ENCODE results near the gene USP6NL.

The USP6NL gene

GRCh38 chr10:11488126-11488525, 123.3 kb downstream of the USP6NL start:
- FAIRE-seq (no peak), DNase-seq (ENCODE audit: insufficient read length) (no peak)
- no peak for TF ChIP-seq TAF1 (IDR thresholded peaks at IDR 0.05; ENCODE audit: borderline replicate concordance, low read depth, low read length)
- no peak for TF ChIP-seq POLR2AphosphoS5 (IDR thresholded peaks at IDR 0.05; ENCODE audit: low read depth, low read length)
- no peak for TF ChIP-seq POLR2A (IDR thresholded peaks at IDR 0.05; ENCODE audit: low read depth, low read length)

DNA sequence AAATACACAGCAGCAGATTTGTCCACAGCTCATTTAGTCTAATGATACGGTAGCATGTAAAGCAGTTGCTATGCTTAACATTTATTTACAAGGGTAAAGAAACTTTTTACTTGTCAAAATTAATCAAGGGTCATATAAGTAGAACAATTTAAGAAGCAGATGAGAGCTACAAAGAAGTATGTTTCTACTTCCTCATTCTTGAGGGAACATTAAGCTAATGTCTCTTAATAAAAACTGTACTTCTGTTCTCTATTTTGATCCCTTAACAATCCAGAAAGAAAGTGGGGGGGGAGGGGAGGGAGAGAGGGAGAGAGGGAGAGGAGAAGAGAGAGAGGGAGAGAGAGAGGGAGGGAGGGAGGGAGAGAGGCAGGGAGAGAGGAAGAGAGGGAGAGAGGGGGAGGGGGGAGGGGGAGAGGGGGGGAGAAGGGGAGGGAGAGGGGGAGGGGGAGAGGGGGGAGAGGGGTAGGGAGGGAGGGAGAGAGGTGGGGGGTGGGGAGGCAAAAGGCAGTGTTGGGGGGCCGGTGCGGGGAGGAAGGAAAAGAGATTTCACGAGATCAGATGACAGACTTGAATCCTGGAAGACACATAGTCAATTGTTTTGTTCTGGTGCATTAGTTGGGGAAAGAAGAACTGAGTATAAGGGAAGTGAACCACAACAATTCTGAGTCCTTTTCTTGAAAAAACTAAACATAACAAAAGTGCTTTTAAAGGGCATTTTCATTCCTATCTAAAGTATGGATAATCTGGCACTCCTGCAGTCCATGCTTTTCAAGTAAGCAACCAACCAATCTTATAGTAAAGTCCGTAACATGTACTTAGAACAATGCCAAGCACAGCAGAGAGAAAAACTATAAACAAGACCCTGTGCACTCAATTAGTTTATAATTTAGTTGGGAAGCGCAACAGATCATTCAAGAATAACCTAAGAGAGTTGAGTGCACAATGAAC, 128.0 kb downstream of the USP6NL start:
- no peak for TF ChIP-seq POLR2AphosphoS5 (IDR thresholded peaks at IDR 0.05; ENCODE audit: low read depth, low read length)
- TF ChIP-seq TAF1 (IDR thresholded peaks at IDR 0.05; ENCODE audit: borderline replicate concordance, low read depth, low read length), result no peak
- TF ChIP-seq POLR2A (IDR thresholded peaks at IDR 0.05; ENCODE audit: low read depth, low read length), result no peak
- FAIRE-seq (peak; percentile 17), DNase-seq (ENCODE audit: insufficient read length) (no peak)

GRCh38 chr10:11482306-11482705, 129.1 kb downstream of the USP6NL start:
- FAIRE-seq, result no peak
- TF ChIP-seq TAF1 (IDR thresholded peaks at IDR 0.05; ENCODE audit: borderline replicate concordance, low read depth, low read length) (no peak), POLR2A (IDR thresholded peaks at IDR 0.05; ENCODE audit: low read depth, low read length) (no peak), POLR2AphosphoS5 (IDR thresholded peaks at IDR 0.05; ENCODE audit: low read depth, low read length) (no peak)
- no peak for DNase-seq (ENCODE audit: insufficient read length)

DNA sequence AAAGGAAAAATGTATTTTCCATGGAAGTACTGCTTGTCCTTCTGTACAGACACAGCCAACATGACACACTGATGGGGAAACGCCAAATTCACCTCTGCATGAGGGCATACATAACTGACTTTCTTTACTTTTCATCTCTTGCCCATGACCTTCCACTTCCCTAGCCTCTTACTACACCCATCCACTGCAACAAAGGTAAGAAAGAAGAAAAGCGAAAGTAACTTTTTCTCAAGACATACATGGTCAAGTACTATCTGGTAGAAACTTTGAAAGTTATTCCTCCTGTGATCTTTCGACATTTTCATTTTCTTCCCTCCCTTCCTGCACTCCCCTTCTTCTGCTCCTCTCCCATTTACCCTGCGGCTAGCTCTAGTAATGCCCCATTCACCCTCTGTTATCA, 130.8 kb downstream of the USP6NL start:
- TF ChIP-seq TAF1 (IDR thresholded peaks at IDR 0.05; ENCODE audit: borderline replicate concordance, low read depth, low read length) (no peak), POLR2AphosphoS5 (IDR thresholded peaks at IDR 0.05; ENCODE audit: low read depth, low read length) (no peak), POLR2A (IDR thresholded peaks at IDR 0.05; ENCODE audit: low read depth, low read length) (no peak)
- FAIRE-seq (peak; percentile 74), DNase-seq (ENCODE audit: insufficient read length) (no peak)

- DNase-seq (ENCODE audit: insufficient read length) (no peak), FAIRE-seq (no peak)
- TF ChIP-seq TAF1 (IDR thresholded peaks at IDR 0.05; ENCODE audit: borderline replicate concordance, low read depth, low read length) (no peak), POLR2AphosphoS5 (IDR thresholded peaks at IDR 0.05; ENCODE audit: low read depth, low read length) (no peak), POLR2A (IDR thresholded peaks at IDR 0.05; ENCODE audit: low read depth, low read length) (no peak)
These were observed 132.2 kb downstream of the USP6NL start for GRCh38 chr10:11479300-11479699.

DNA sequence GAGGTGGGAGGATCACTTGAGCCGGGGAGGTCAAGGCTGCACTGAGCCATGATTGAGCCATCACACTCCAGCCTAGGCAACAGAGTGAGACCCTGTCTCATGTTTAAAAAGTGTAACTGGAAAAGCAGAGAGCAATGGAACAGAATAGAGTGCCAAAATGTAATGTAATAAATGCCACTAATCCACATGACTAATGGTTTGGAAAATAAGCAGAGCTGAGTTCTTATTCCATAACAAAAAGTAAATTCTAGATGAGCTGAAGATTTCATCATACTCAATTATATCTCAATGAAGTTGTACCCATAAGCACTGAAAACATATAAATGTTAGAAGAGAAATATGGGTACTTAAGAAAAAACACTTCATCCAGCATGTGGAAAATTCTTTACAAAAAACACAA, 132.6 kb downstream of the USP6NL start:
- TF ChIP-seq POLR2AphosphoS5 (IDR thresholded peaks at IDR 0.05; ENCODE audit: low read depth, low read length) (no peak), TAF1 (IDR thresholded peaks at IDR 0.05; ENCODE audit: borderline replicate concordance, low read depth, low read length) (no peak), POLR2A (IDR thresholded peaks at IDR 0.05; ENCODE audit: low read depth, low read length) (no peak)
- DNase-seq (ENCODE audit: insufficient read length), result no peak
- no peak for FAIRE-seq

DNA sequence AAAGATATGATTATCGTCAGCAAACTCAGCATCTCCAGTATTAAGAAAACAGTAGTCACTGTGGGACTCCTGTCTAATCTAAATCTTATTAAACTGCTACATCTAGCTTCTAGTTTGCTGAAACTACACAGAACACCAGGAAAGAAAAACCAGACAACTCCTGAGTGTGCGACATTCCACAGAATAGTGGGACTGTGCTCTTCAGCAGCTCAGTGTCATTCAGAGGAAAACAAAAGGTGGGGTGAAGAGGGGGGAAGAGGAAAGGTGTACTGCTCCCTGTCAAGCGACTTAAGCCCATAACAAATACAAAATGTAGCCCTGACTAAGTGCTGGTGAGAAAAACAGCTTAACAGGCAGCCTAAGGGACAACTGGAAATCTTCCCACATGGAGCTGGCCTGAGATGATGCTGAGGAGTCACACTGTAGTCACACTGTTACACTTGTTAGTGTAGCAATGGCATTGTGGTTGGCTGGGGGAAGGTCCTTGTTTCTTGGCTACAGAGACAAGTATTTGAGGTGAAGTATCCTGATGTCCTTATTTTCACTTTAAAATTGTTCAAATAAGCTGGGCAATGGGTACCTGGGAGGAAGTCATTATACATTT, 135.5 kb downstream of the USP6NL start:
- DNase-seq (ENCODE audit: insufficient read length) (no peak), FAIRE-seq (no peak)
- TF ChIP-seq POLR2A (IDR thresholded peaks at IDR 0.05; ENCODE audit: low read depth, low read length), result no peak
- no peak for TF ChIP-seq TAF1 (IDR thresholded peaks at IDR 0.05; ENCODE audit: borderline replicate concordance, low read depth, low read length)
- TF ChIP-seq POLR2AphosphoS5 (IDR thresholded peaks at IDR 0.05; ENCODE audit: low read depth, low read length), result no peak

GRCh38 chr10:11473128-11473760, 138.2 kb downstream of the USP6NL start:
- FAIRE-seq (no peak), DNase-seq (ENCODE audit: insufficient read length) (no peak)
- TF ChIP-seq POLR2AphosphoS5 (IDR thresholded peaks at IDR 0.05; ENCODE audit: low read depth, low read length) (no peak), POLR2A (IDR thresholded peaks at IDR 0.05; ENCODE audit: low read depth, low read length) (no peak), TAF1 (IDR thresholded peaks at IDR 0.05; ENCODE audit: borderline replicate concordance, low read depth, low read length) (no peak)

GRCh38 chr10:11472158-11472753, 139.2 kb downstream of the USP6NL start:
- FAIRE-seq, result peak; percentile 67
- peak; percentile 39 for DNase-seq (ENCODE audit: insufficient read length)
- no peak for TF ChIP-seq POLR2AphosphoS5 (IDR thresholded peaks at IDR 0.05; ENCODE audit: low read depth, low read length)
- no peak for TF ChIP-seq POLR2A (IDR thresholded peaks at IDR 0.05; ENCODE audit: low read depth, low read length)
- no peak for TF ChIP-seq TAF1 (IDR thresholded peaks at IDR 0.05; ENCODE audit: borderline replicate concordance, low read depth, low read length)

DNA sequence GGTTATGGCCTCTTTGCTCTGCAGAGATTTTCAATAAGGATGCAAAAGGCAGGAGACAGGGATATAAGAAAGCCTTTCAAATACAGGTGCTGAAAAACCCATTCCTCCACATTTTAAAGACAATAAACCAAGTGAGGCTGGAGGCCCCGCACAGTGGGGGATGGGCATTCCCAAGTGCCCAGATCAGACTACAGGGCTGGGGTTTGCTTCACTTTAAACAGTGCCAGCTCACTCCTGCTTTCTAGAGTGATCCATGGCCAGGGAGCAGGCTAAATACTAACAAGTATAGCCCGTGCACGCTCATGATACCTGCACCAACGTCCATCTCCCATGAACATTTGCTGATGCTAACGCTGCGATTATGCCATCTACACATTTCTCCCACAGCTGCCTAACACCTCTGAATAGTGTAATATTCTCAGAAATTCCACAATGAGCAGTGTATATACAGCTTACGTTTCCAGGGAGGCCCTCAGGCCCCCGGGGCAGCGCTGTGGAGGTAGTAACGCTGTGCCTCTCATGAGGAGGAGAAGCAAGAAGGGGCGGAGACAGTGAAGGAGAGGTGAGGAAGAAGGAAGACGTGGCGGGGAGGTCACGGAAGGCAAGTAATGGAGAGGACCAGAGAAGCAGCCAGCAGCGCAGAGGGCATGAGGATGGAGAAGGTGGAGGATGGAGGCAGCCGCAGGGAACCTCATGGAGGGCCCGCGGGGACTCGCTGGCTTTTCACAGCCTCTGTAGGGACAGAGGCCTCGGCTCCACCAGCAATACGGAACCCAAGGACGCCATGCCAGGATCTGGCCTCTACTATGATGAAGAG, 141.7 kb downstream of the USP6NL start:
- TF ChIP-seq POLR2AphosphoS5 (IDR thresholded peaks at IDR 0.05; ENCODE audit: low read depth, low read length) (no peak), POLR2A (IDR thresholded peaks at IDR 0.05; ENCODE audit: low read depth, low read length) (no peak), TAF1 (IDR thresholded peaks at IDR 0.05; ENCODE audit: borderline replicate concordance, low read depth, low read length) (no peak)
- FAIRE-seq (no peak), DNase-seq (ENCODE audit: insufficient read length) (no peak)

Measured in GM12892 (cell line).